GM12874 (cell line): ENCODE measurements around the gene ADAMTS17.

Experiments used
- TF ChIP-seq, protein P1 (sequence below): IDR thresholded peaks from 2 replicates; pipeline ENCODE4 v1.5.1; 2011; ENCODE audit warnings: low read depth, mild to moderate bottlenecking, control low read depth, low read length, moderate library complexity; ENCODE audit not compliant: insufficient read depth

ADAMTS17 gene

DNA sequence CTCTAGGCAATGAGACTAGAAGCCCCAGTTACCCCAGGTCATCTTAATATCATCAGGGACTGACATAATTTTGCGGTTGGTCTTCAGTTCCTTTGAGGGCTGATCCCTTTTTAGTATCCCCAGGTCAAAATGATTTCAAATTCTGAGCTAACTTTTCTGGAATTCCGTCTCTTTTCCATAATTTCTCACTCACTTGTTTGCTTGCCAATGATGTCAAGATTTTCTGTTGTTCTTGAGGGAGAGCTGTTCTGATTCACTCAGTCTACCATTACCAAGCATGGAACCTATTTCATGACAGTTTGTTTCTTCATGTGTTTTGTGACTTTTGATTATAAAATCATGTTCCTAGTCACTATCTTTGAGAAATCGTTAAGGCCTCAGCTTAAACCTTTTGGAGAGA, 418.1 kb downstream of the ADAMTS17 start:
- TF ChIP-seq, protein P1, sequence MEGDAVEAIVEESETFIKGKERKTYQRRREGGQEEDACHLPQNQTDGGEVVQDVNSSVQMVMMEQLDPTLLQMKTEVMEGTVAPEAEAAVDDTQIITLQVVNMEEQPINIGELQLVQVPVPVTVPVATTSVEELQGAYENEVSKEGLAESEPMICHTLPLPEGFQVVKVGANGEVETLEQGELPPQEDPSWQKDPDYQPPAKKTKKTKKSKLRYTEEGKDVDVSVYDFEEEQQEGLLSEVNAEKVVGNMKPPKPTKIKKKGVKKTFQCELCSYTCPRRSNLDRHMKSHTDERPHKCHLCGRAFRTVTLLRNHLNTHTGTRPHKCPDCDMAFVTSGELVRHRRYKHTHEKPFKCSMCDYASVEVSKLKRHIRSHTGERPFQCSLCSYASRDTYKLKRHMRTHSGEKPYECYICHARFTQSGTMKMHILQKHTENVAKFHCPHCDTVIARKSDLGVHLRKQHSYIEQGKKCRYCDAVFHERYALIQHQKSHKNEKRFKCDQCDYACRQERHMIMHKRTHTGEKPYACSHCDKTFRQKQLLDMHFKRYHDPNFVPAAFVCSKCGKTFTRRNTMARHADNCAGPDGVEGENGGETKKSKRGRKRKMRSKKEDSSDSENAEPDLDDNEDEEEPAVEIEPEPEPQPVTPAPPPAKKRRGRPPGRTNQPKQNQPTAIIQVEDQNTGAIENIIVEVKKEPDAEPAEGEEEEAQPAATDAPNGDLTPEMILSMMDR = no peak
